ENCODE results near the gene USP6NL. TPM values are rescaled to one million over a fixed set of nuclear protein-coding genes. Genes with fewer than 3 reads are reported as not detected.

The USP6NL gene
- total RNA-seq, 1 experiment from 2014 or later, result 38.7 TPM

- Histone ChIP-seq H3K4me3 (ENCODE audit: low read depth, low read length, poor library complexity, severe bottlenecking) (no peak overlapping the region), H3K4me1 (ENCODE audit: insufficient read depth, low read length, poor library complexity, severe bottlenecking) (peaks cover 57% of the 10 kb centered on the region), H3K9me3 (ENCODE audit: low read depth, low read length, poor library complexity, severe bottlenecking) (no peaks in the 10 kb centered on the region), H3K27me3 (replicated peaks; ENCODE audit: insufficient read depth, low read depth, low read length, poor library complexity) (no peaks in the 10 kb centered on the region), H3K36me3 (ENCODE audit: insufficient read depth, low read length, poor library complexity, severe bottlenecking) (no peaks in the 10 kb centered on the region), H3K27ac (ENCODE audit: low read depth, low read length, poor library complexity, severe bottlenecking) (no peak overlapping the region)
- ChIA-PET POLR2A (ENCODE audit: low non-redundant PET) (no interaction called here), CTCF (no interaction called here)
- intact Hi-C loops (cut with micrococcal nuclease; ENCODE audit: unreplicated experiment), result no loop called here
- TF ChIP-seq CTCF (conservative IDR thresholded peaks at IDR 0.05; ENCODE audit: low read depth, low read length) (no peak), EZH2 (IDR thresholded peaks at IDR 0.05; ENCODE audit: borderline replicate concordance, low read depth, low read length, poor library complexity, severe bottlenecking) (no peak)
- no peak for DNase-seq (ENCODE audit: low spot score)
- BruUV-seq (replicated peaks), result no TSS peak
Measured at GRCh38 chr10:11602919-11603523, 8.4 kb downstream of the USP6NL start.

GRCh38 chr10:11602358-11602757, 9.1 kb downstream of the USP6NL start:
- intact Hi-C loops (cut with micrococcal nuclease; ENCODE audit: unreplicated experiment), result no loop called here
- POLR2A ChIA-PET (ENCODE audit: low non-redundant PET), result no interaction called here
- no peak overlapping the region for H3K4me3 ChIP-seq (ENCODE audit: low read depth, low read length, poor library complexity, severe bottlenecking)

GRCh38 chr10:11601670-11602069, 9.8 kb downstream of the USP6NL start:
- no peaks in the 10 kb centered on the region for H3K27me3 ChIP-seq (replicated peaks; ENCODE audit: insufficient read depth, low read depth, low read length, poor library complexity)
- H3K4me3 ChIP-seq (ENCODE audit: low read depth, low read length, poor library complexity, severe bottlenecking), result no peak overlapping the region
- intact Hi-C loops (cut with micrococcal nuclease; ENCODE audit: unreplicated experiment), result no loop called here
- CTCF ChIA-PET, result no interaction called here
- H3K9me3 ChIP-seq (ENCODE audit: low read depth, low read length, poor library complexity, severe bottlenecking), result no peaks in the 10 kb centered on the region
- POLR2A ChIA-PET (ENCODE audit: low non-redundant PET), result no interaction called here
- peaks cover 64% of the 10 kb centered on the region for H3K4me1 ChIP-seq (ENCODE audit: insufficient read depth, low read length, poor library complexity, severe bottlenecking)
- no peak for TF ChIP-seq EZH2 (IDR thresholded peaks at IDR 0.05; ENCODE audit: borderline replicate concordance, low read depth, low read length, poor library complexity, severe bottlenecking)
- TF ChIP-seq CTCF (conservative IDR thresholded peaks at IDR 0.05; ENCODE audit: low read depth, low read length), result no peak
- no peak for DNase-seq (ENCODE audit: low spot score)
- BruUV-seq (replicated peaks), result no TSS peak
- H3K36me3 ChIP-seq (ENCODE audit: insufficient read depth, low read length, poor library complexity, severe bottlenecking), result no peaks in the 10 kb centered on the region
- no peak overlapping the region for H3K27ac ChIP-seq (ENCODE audit: low read depth, low read length, poor library complexity, severe bottlenecking)

More at GRCh38 chr10:11602358-11602757, 9.1 kb downstream of the USP6NL start:
- peaks cover 64% of the 10 kb centered on the region for H3K4me1 ChIP-seq (ENCODE audit: insufficient read depth, low read length, poor library complexity, severe bottlenecking)
- no TSS peak for BruUV-seq (replicated peaks)
- H3K27ac ChIP-seq (ENCODE audit: low read depth, low read length, poor library complexity, severe bottlenecking), result no peak overlapping the region
- H3K27me3 ChIP-seq (replicated peaks; ENCODE audit: insufficient read depth, low read depth, low read length, poor library complexity), result no peaks in the 10 kb centered on the region
- DNase-seq (ENCODE audit: low spot score), result no peak
- no peak for TF ChIP-seq EZH2 (IDR thresholded peaks at IDR 0.05; ENCODE audit: borderline replicate concordance, low read depth, low read length, poor library complexity, severe bottlenecking)
- no peak for TF ChIP-seq CTCF (conservative IDR thresholded peaks at IDR 0.05; ENCODE audit: low read depth, low read length)
- no peaks in the 10 kb centered on the region for H3K36me3 ChIP-seq (ENCODE audit: insufficient read depth, low read length, poor library complexity, severe bottlenecking)
- CTCF ChIA-PET, result no interaction called here
- no peaks in the 10 kb centered on the region for H3K9me3 ChIP-seq (ENCODE audit: low read depth, low read length, poor library complexity, severe bottlenecking)

Measured in A673 (cell line).